Stimulated activated CD8-positive, alpha-beta memory T cell treated with anti-CD3 and anti-CD28 coated beads, Interleukin-7, amount 100 ng/mL, for 1 hour (primary cell): Measurements from ENCODE around the gene SORCS1.

Experiments
- DNase-seq, 2 donors: peaks; one replicate each; pipeline ENCODE4 v3.0.0-alpha.2; 2020; ENCODE audit warnings: low read depth in 2 of 2

The SORCS1 gene

GRCh38 chr10:106540645-106541044, 623.9 kb downstream of the SORCS1 start:
- DNase-seq = no peak

GRCh38 chr10:106537866-106538265, 626.6 kb downstream of the SORCS1 start:
- DNase-seq = no peak

GRCh38 chr10:106535304-106535953, 629.1 kb downstream of the SORCS1 start:
- no peak for DNase-seq

GRCh38 chr10:106534441-106534840, 630.1 kb downstream of the SORCS1 start:
- no peak for DNase-seq

- DNase-seq = no peak
Observed at GRCh38 chr10:106528702-106529101, 635.8 kb downstream of the SORCS1 start.

GRCh38 chr10:106525835-106526234, 638.7 kb downstream of the SORCS1 start:
- no peak for DNase-seq
